ENCODE measurements around the gene FGF9.
A peak's percentile ranks its signal among the peaks of the same experiment; 100 is the strongest.

Gene FGF9

DNA sequence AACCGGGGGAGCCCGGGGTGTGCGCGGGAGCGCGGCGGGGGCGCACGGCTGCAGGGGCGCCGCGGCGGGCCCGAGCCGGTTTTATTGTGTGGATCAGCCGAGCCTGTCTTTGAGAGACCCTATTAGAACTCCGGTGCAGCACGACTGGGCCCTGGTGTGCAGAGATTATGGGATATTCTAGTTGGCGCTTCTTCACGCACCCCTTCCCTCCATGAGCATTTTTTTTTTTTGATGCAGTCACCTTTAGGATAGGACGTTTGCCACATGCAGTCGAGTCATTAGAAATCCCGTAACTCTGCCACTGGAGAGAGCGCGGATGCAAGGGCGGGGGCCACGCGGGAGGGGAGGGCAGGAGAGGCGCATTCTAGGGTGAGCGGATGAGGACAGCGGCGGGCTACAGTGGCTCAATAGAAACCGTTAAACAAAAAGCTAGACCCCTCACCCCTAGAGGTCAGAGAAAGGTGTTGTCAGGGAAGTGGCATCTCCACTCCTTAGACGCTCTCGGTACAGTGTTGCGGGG is 3.7 kb downstream of the FGF9 start:
- no peak overlapping the region for H3K27ac ChIP-seq

GRCh38 chr13:21675095-21675991 is 4.5 kb downstream of the FGF9 start:
- H3K27ac ChIP-seq, result no peak overlapping the region

More for the DNA sequence above, 3.7 kb downstream of the FGF9 start:
- TF ChIP-seq ZFX (IDR thresholded peaks at IDR 0.05) (no peak), CTCF (conservative IDR thresholded peaks at IDR 0.05) (no peak)

GRCh38 chr13:21676611-21677021 is 5.7 kb downstream of the FGF9 start:
- TF ChIP-seq ZFX (IDR thresholded peaks at IDR 0.05) (no peak), CTCF (conservative IDR thresholded peaks at IDR 0.05) (peak; percentile 28)
- no peak overlapping the region for H3K27ac ChIP-seq

More at GRCh38 chr13:21675095-21675991, 4.5 kb downstream of the FGF9 start:
- TF ChIP-seq CTCF (conservative IDR thresholded peaks at IDR 0.05) (no peak), ZFX (IDR thresholded peaks at IDR 0.05) (no peak)

GRCh38 chr13:21677075-21677623 is 6.3 kb downstream of the FGF9 start:
- TF ChIP-seq ZFX (IDR thresholded peaks at IDR 0.05) (no peak), CTCF (conservative IDR thresholded peaks at IDR 0.05) (0 out of 2 replicates have a peak, but pooled peaks have one; percentile 11)
- no peak overlapping the region for H3K27ac ChIP-seq

DNA sequence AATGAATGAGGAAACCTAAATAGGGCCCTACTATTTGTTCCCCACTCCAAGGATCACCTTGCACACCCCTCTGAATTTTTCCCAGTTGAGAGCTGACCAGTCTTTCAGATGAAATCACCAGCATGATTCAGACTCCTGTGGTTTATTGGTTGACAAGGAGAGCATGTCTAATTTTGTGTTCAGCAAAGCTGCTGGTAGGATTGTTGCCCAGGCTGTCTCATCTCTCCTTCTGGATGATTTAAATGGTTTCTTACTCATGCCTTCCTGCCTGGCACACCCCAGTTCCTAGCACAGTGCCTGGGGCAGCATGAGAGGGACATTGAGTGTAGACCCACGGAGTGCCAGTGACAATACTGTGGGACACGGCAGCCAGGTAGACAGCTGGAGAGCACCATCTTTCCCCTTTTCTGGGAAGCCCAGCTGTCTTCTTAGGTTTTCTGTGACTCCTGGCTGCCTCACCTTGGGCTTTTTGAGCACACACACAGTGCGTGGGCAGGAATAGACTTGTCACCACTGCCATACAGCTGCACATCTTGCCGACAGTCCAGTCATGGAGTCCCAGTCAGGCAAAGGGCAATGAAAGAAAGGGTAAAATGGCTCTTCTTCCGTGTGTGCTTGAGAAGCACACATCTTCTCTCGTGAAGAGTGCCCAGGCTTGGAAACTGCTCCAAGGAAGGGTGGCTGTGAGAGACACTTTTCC is 12.3 kb downstream of the FGF9 start:
- H3K27ac ChIP-seq, result no peak overlapping the region
- TF ChIP-seq ZFX (IDR thresholded peaks at IDR 0.05), result no peak
- no peak for TF ChIP-seq CTCF (conservative IDR thresholded peaks at IDR 0.05)

DNA sequence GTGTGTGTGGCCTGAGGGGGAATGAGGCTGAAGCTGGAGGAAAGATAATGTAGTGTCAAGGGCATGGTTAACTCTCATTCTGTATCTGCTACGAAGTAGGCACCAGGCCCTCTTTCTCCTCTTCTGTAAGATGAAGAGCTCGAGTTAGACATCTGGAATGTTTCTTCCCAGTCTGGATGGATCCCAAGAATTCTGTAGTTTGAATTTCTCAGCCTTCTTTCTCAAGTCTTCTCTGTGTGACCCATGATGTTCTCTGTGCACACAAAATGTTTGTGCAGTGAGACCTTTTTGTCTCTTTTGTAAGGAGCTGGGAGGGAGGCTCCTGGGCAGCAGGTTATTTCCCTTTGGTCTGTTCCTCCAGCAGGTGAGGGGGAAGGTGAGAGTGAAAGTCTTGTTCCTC is 13.7 kb downstream of the FGF9 start:
- no peak for TF ChIP-seq CTCF (conservative IDR thresholded peaks at IDR 0.05)
- no peak for TF ChIP-seq ZFX (IDR thresholded peaks at IDR 0.05)
- H3K27ac ChIP-seq, result no peak overlapping the region
